ENCODE data around the gene RHOV.

GRCh38 chr15:40921949-40922607 lies 48.0 kb upstream of the RHOV start:
- TF ChIP-seq CTCF (IDR thresholded peaks at IDR 0.05; ENCODE audit: poor library complexity, severe bottlenecking) (no peak), TAF1 (IDR thresholded peaks at IDR 0.05; ENCODE audit: low read depth) (no peak), POLR2AphosphoS5 (IDR thresholded peaks at IDR 0.05) (no peak), EP300 (conservative IDR thresholded peaks at IDR 0.05; ENCODE audit: poor library complexity, severe bottlenecking) (no peak), MXI1 (conservative IDR thresholded peaks at IDR 0.05; ENCODE audit: poor library complexity, severe bottlenecking) (no peak), REST (IDR thresholded peaks at IDR 0.05; ENCODE audit: borderline replicate concordance) (no peak), EZH2 (IDR thresholded peaks at IDR 0.05; ENCODE audit: borderline replicate concordance, insufficient read depth, low read length, poor library complexity, severe bottlenecking) (no peak), SMC3 (conservative IDR thresholded peaks at IDR 0.05; ENCODE audit: poor library complexity) (no peak)
